ENCODE results near the gene ABLIM1.

- TF ChIP-seq CTCF (conservative IDR thresholded peaks at IDR 0.05 in 1 of 2, IDR thresholded peaks at IDR 0.05 in 1 of 2; ENCODE audit: extremely low read depth in 1 of 2, insufficient read depth in 1 of 2, low read depth in 1 of 2, low read length in 2 of 2): no peak
- TF ChIP-seq EZH2 (IDR thresholded peaks at IDR 0.05; ENCODE audit: borderline replicate concordance, low read length): no peak
These were observed 117.8 kb downstream of the ABLIM1 start for GRCh38 chr10:114540236-114540635.
